Nephron (organoid): ENCODE results near the gene PRKG1.
"Not testable (repeated sequence)": the region's sequence is repeated elsewhere in the genome, so short reads cannot be mapped to it uniquely, and the experiment has no call there.

Experiments
- H3K27ac Mint-ChIP-seq, 3 experiments: 2 replicates each; pipeline ENCODE4 v1.8.0; 2020; ENCODE audit warnings: mixed read lengths in 3 of 3, mild to moderate bottlenecking in 2 of 3, moderate library complexity in 1 of 3
- H3K27me3 Mint-ChIP-seq: 2 replicates; pipeline ENCODE4 v1.8.0; 2021; ENCODE audit warnings: low read depth, mild to moderate bottlenecking, moderate library complexity, mixed read lengths
- H3K36me3 Mint-ChIP-seq: 2 replicates; pipeline ENCODE4 v1.8.0; 2020; ENCODE audit warnings: low read depth, mixed read lengths
- H3K4me1 Mint-ChIP-seq: 2 replicates; pipeline ENCODE4 v1.8.0; 2020; ENCODE audit warnings: mixed read lengths
- H3K4me3 Mint-ChIP-seq, 3 experiments: 2 replicates each; pipeline ENCODE4 v1.8.0; 2020; ENCODE audit warnings: mild to moderate bottlenecking in 3 of 3, mixed read lengths in 3 of 3, moderate library complexity in 2 of 3
- H3K9me3 Mint-ChIP-seq: 2 replicates; pipeline ENCODE4 v1.8.0; 2020; ENCODE audit warnings: mixed read lengths
- CTCF ChIP-seq, 3 experiments: fragments of 200-600 bp; sonication (generic); IDR thresholded peaks; one replicate each; pipeline ENCODE4 v1.5.0; 2021; ENCODE audit warnings: antibody characterized with exemption in 3 of 3; ENCODE audit not compliant: unreplicated experiment in 3 of 3

PRKG1 gene

GRCh38 chr10:51145375-51145774 is 71.1 kb downstream of the PRKG1 start:
- Mint-ChIP-seq H3K27me3 (no peaks in the 10 kb centered on the region), H3K36me3 (no peaks in the 10 kb centered on the region), H3K27ac (no peak overlapping the region), H3K9me3 (no peaks in the 10 kb centered on the region), H3K4me3 (no peak overlapping the region), H3K4me1 (no peaks in the 10 kb centered on the region)
- no peak for TF ChIP-seq CTCF (IDR thresholded peaks at IDR 0.05; ENCODE audit: unreplicated experiment in 3 of 3)

- H3K27me3 Mint-ChIP-seq = no peaks in the 10 kb centered on the region
- H3K9me3 Mint-ChIP-seq = no peaks in the 10 kb centered on the region
- TF ChIP-seq CTCF (IDR thresholded peaks at IDR 0.05; ENCODE audit: unreplicated experiment in 3 of 3) = no peak
- no peaks in the 10 kb centered on the region for H3K4me1 Mint-ChIP-seq
- no peaks in the 10 kb centered on the region for H3K36me3 Mint-ChIP-seq
- H3K4me3 Mint-ChIP-seq = no peak overlapping the region
- no peak overlapping the region for H3K27ac Mint-ChIP-seq
These were observed 73.5 kb downstream of the PRKG1 start for GRCh38 chr10:51147644-51148399.

- Mint-ChIP-seq H3K27ac (no peak overlapping the region), H3K4me3 (no peak overlapping the region)
These were observed 82.6 kb downstream of the PRKG1 start for GRCh38 chr10:51156926-51157325.

GRCh38 chr10:51158832-51159231 is 84.5 kb downstream of the PRKG1 start:
- Mint-ChIP-seq H3K9me3 (no peaks in the 10 kb centered on the region), H3K36me3 (peaks cover 13% of the 10 kb centered on the region), H3K4me1 (no peaks in the 10 kb centered on the region), H3K27ac (no peak overlapping the region), H3K4me3 (no peak overlapping the region), H3K27me3 (no peaks in the 10 kb centered on the region)
- TF ChIP-seq CTCF (IDR thresholded peaks at IDR 0.05; ENCODE audit: unreplicated experiment in 3 of 3) = no peak

More at GRCh38 chr10:51156926-51157325, 82.6 kb downstream of the PRKG1 start:
- no peaks in the 10 kb centered on the region for H3K9me3 Mint-ChIP-seq
- no peaks in the 10 kb centered on the region for H3K4me1 Mint-ChIP-seq
- H3K27me3 Mint-ChIP-seq = no peaks in the 10 kb centered on the region
- TF ChIP-seq CTCF (IDR thresholded peaks at IDR 0.05; ENCODE audit: unreplicated experiment in 3 of 3) = no peak
- peaks cover 6% of the 10 kb centered on the region for H3K36me3 Mint-ChIP-seq

GRCh38 chr10:51159841-51160240 is 85.6 kb downstream of the PRKG1 start:
- Mint-ChIP-seq H3K36me3 (peaks cover 13% of the 10 kb centered on the region), H3K27ac (no peak overlapping the region), H3K27me3 (no peaks in the 10 kb centered on the region), H3K4me1 (no peaks in the 10 kb centered on the region), H3K9me3 (no peaks in the 10 kb centered on the region), H3K4me3 (no peak overlapping the region)
- no peak for TF ChIP-seq CTCF (IDR thresholded peaks at IDR 0.05; ENCODE audit: unreplicated experiment in 3 of 3)

- no peaks in the 10 kb centered on the region for H3K4me1 Mint-ChIP-seq
- no peak for TF ChIP-seq CTCF (IDR thresholded peaks at IDR 0.05; ENCODE audit: unreplicated experiment in 3 of 3)
- no peaks in the 10 kb centered on the region for H3K9me3 Mint-ChIP-seq
- H3K36me3 Mint-ChIP-seq = peaks cover 13% of the 10 kb centered on the region
- no peak overlapping the region for H3K4me3 Mint-ChIP-seq
- no peaks in the 10 kb centered on the region for H3K27me3 Mint-ChIP-seq
- H3K27ac Mint-ChIP-seq = no peak overlapping the region
These were observed 87.7 kb downstream of the PRKG1 start for GRCh38 chr10:51162002-51162401.

GRCh38 chr10:51163380-51164049 is 89.2 kb downstream of the PRKG1 start:
- H3K27me3 Mint-ChIP-seq, H3K27ac Mint-ChIP-seq, H3K4me3 Mint-ChIP-seq, H3K9me3 Mint-ChIP-seq, H3K4me1 Mint-ChIP-seq: not testable (repeated sequence)
- H3K36me3 Mint-ChIP-seq = peaks cover 13% of the 10 kb centered on the region
